HG03571 (cell line): ENCODE data around the gene CLIP2.
"Not testable (repeated sequence)": the region's sequence is repeated elsewhere in the genome, so short reads cannot be mapped to it uniquely, and the experiment has no call there.

Source experiments
- ATAC-seq: cut with Tn5 transposase; IDR thresholded peaks from one replicate; pipeline ENCODE4 v1.9.1; 2021; ENCODE audit not compliant: unreplicated experiment

CLIP2 gene

DNA sequence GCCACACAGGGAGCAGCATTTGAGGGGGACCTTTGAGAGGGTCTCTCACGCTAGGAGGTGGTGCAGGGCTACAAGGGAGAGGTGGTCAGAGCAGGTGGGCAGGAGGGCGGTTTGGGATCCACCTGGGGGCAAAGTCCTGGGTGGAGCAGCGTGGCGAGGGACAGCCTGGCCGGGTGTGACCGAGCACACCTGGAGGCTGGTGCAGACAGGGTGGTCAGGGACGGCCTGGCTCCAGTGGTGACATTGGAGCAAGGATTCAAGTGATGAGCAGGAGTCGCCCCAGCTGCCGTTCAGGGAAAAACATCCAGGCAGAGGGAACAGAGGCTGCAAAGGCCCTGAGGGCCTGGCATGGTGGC lies 36.0 kb downstream of the CLIP2 start:
- no peak for ATAC-seq

DNA sequence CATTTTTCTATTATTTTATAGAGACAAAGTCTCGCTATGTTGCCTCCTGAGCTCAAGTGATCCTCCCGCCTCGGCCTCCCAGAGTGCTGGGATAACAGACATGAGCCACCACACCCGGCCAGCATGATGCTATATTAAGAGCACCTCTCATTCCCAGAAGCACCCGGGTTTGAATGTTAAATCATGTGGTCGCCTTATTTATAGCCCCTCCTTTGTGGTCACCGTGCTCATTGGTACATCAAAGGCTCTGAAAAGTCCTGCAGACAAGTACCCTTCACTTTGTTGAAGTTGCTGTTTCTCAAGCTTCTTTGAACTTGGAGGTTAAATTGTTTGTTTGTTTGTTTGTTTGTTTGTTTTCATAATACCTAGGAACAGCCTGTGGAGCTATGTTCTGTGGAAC lies 40.0 kb downstream of the CLIP2 start:
- no peak for ATAC-seq

DNA sequence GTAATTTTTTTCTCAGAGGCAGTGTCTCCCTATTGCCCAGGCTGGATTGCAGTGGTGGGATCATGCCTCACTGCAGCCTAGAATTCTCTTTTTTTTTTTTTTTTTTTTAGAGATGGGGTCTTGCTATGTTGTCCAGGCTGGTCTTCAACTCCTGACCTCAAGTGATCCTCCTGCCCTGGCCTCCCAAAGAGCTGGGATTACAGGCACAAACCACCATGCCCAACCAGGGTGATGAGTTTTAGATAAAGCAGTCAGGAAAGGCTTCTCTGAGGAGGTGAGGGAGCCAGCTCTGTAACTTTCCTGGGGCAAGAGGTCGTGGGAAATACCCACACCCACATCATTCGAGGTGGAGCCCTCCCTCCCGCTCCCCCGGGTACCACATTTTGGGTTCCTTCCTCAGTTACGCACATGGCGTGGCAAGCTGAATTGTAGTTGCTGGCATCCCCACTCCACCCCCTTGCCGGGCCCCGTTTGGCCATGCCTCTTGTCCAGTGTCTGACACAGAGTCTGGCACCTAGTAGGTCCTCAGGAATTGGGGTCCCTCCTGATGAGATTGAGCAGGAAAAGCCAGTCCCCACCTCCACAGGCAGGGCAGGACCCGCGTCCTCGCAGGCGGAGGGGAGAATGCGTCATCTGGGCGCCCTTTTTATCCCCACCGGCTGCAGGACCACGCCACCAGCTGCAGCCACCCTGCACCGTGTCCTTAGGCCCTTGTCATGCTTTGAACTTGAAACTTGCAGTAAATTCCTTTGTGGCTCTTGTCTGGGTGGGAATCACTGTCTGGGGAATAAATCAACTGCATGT lies 43.4 kb downstream of the CLIP2 start:
- no peak for ATAC-seq

DNA sequence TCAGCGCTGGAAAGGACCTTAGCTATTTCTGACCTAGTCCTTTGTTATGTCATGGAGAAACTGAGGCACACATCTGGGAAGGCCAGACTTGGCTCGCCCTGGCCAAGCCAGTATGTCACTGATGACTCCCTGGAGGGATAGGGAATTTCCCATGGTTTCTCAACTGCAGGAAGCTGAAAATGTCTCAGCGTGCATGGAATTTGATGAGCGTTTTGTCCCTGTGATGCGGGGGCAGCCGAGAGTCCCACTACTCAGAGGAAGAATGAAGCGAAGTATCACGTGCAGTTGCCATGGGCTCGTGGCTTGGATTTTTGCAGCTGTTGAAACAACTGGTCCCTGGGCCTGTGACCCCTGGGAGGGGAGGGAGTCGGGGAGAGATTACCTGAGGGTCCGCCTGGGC lies 44.8 kb downstream of the CLIP2 start:
- no peak for ATAC-seq

DNA sequence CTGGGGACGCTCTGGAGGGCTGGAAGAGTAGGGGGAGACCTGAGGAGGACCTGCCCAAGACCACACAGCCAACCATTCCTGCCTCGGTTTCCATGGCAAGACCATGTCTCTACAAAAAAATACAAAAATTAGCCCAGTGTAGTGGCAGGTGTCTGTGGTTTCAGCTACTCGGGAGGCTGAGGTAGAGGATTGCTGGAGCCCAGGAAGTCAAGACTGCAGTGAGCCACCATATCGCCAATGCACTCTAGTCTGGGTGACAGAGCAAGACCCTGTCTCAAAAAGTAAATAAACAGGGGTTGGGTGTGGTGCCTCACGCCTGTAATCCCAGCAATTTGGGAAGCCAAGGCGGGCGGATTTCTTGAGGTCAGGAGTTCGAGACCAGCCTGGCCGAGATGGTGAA lies 48.7 kb downstream of the CLIP2 start:
- ATAC-seq, result no peak

DNA sequence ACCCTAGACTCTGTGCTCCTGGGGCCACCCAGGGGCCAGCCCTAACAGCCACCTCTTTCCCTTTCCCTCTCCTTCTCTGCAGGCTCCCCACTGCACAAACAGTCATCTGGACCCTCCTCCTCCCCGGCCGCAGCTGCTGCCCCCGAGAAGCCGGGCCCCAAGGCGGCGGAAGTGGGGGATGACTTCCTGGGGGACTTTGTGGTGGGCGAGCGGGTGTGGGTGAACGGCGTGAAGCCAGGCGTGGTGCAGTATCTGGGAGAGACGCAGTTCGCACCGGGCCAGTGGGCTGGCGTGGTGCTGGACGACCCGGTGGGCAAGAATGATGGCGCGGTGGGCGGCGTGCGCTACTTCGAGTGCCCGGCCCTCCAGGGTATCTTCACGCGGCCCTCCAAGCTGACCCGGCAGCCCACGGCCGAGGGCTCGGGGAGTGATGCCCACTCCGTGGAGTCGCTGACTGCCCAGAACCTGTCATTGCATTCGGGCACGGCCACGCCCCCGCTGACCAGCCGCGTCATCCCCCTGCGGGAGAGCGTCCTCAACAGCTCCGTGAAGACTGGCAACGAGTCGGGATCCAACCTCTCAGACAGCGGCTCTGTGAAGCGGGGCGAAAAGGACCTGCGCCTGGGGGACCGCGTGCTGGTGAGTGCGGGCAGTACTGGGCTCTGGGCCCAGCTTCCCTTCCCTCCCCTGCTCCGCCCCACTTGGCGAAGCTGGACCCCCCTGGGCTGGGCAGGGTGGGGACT lies 49.3 kb downstream of the CLIP2 start:
- ATAC-seq, result no peak

DNA sequence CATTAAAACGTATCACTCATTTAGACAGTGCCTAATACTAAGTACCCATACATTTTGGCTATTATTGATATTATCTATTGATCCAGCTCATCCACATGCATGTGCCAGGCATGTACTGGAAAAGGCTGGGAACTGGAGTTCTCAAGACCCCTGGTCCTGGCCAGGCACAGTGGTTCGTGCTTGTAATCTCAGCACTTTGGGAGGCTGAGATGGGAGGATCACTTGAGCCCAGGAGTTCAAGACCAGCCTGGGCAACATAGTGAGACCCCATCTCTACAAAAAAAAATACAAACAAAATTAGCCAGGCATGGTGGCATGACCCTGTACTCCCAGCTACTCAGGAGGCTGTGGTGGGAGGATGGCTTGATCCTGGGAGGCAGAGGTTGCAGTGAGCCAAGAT lies 50.4 kb downstream of the CLIP2 start:
- ATAC-seq, result not testable (repeated sequence)

DNA sequence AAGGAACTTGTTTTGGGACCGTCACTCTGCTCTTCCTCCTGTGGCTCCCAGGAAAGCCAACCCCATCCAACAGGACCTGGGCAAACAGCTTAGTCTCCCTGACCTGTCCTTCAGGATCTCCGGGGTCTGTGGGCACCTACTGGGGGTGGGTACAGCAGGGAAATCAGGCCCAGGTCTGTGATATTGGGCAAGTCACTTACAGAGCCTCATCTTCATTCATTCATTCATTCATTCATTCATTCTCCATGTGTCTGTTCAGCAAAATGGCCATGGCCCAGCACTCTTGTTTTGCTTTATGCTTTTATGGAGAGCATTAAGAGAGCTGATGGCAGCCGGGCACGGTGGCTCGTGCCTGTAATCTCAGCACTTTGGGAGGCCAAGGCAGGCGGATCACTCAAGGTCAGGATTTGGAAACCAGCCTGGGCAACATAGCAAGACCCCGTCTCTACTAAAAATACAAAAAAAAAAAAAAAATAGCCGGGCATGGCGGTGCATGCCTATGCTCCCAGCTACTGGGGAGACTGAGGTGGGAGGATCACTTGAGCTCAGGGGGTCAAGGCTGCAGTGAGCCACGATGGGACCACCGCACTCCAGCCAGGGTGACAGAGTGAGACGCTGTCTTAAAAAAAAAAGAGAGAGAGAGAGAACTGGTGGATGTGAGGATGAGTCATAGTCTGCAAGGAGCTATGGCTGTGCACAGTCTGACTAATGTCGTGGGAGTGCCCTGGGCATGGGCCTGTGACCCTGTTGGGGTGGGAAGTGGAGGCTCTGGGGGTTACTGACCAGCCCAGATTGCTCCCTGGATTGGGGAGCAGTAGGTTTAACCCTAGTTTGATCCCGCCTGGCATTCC lies 54.3 kb downstream of the CLIP2 start:
- ATAC-seq, result no peak

DNA sequence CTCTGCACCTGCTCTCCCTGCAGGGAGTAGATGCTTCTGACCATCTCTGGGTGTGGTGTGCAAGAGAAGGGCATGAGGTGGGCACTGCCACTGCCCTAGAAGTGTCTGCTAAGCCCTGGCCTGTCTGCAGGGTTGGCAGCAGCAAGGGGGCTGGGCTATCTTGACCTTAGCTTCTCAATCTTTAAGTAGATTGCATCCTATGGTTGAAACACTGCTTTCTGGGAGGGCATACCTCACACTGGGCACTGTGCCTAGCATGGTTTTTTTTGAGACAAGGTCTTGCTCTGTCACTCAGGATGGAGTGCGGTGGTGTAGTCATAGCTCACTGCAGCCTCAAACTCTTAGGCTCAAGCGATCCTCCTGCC lies 54.9 kb downstream of the CLIP2 start:
- ATAC-seq, result no peak

DNA sequence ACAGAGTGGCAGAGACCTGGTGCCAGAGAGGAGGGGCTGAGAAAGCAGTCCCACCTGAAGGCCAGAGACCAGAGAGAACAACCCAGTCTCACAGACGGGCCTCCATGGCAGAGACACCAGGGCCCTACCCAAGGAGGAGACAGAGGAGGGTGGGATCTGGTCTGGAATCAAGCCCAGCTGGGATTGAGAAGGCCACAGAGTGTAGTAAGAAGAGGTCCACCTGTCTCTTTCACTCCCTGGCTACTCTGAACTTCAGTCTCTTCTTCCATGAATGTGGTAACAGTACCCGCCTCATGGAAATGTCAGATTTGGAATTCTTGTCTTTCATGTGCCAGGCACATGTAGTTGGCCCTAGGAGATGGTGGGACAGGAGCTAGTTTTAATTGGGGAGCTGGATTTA lies 55.6 kb downstream of the CLIP2 start:
- ATAC-seq, result no peak

DNA sequence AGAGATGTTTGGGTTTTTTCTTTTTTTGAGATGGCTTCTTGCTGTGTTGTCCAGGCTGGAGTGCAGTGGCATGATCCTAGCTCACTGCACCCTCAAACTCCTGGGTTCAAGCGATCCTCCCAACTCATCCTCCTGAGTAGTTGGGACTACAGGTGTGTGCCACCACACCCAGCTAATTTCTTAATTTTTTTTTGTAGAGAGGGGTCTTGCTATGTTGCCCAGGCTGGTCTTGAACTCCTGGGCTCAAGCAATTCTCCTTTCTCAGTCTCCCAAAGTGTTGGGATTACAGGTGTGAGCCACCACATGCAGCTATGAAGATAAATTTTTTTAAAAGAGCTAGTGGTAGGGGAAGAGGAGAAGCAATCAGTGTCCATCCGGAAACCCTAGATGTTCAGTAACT lies 56.8 kb downstream of the CLIP2 start:
- ATAC-seq, result no peak

DNA sequence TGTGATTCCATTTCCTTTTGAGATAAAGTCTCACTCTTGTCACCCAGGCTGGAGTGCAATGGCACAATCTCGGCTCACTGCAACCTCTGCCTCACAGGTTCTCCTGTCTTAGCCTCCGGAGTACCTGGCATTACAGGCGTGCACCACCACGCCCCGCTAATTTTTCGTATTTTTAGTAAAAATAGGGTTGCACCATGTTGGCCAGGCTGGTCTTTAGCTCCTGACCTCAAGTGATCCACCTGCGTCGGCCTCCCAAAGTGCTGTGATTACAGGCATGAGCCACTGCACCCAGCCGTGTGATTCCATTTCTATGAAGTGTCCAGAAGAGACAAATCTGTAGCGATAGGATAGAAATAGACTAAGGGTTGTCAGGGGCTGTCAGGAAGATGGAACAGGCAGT lies 60.4 kb downstream of the CLIP2 start:
- no peak for ATAC-seq

DNA sequence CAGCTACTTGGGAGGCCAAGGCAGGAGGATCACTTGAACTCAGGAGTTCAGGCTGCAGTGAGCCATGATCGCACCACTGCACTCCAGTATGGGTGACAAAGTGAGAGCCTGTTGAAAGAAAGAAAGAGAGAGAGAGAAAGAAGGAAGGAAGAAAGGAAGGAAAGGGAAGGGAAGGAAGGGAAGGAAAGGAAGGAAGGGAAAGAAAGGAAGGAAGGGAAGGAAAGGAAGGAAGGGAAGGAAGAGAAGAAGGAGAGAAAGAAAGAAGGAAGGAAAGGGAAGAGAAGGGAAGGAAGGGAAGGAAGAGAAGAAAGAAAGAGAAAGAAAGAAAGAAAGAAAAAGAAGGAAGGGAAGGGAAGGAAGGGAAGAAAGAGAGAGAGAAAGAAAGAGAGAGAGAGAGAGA lies 61.5 kb downstream of the CLIP2 start:
- ATAC-seq, result no peak

DNA sequence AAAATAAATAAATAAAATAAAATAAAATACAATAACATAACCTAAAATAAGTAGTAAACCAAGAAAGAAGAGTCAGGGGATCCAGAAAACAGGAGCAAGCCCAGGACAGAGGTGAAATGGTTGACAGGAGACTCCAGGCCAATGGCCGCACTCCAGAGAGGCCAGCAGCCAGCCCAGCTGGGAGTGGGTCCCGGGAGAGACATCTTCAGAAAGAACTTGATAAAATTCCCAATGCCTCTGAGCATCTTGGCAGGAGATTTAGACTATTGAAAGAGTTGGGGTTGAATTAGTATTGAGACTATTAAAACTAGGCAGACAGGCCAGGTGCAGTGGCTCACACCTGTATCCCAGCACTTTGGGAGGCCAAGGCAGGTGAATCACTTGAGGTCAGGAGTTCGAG lies 62.6 kb downstream of the CLIP2 start:
- no peak for ATAC-seq

DNA sequence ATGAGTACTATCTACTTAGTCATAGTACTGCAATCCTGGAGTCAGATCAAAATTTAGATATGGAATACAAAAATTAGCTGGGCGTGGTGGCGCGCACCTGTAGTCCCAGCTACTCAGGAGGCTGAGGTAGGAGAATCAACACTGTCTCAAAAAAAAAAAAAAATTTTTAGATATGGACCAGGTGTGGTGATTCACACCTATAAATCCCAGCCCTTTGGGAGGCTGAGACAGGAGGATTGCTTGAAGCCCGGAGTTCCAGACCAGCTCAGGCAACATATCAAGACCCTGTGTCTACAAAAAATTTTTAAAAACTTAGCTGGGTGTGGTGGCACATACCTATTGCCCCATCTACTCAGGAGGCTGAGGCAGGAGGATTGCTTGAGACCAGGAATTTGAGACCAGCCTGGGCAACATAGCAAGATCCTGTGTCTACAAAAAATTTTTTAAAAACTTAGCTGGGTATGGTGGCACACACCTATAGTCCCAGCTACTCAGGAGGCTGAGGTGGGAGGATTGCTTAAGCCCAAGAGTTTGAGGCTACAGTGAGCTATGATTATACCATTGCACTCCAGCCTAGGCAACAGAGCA lies 63.4 kb downstream of the CLIP2 start:
- ATAC-seq, result not testable (repeated sequence)

DNA sequence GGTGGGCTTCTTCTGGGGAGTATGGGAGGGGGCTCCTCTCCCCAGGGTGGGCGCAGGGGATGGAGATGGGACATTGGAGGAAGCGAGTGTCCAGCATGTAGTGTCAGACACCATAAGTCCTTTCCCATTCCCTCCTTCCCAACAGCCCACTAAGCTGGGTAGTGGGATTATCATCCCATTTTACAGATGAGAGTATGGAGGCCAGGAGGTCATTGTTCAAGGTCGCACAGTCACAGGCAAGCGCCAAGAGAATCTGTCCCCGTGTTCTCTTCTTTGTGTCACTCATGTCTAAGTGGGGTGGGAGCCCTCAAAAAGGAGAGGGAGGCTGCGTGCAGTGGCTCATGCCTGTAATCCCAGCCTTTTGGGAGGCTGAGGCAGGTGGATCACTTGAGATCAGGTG lies 64.8 kb downstream of the CLIP2 start:
- no peak for ATAC-seq

DNA sequence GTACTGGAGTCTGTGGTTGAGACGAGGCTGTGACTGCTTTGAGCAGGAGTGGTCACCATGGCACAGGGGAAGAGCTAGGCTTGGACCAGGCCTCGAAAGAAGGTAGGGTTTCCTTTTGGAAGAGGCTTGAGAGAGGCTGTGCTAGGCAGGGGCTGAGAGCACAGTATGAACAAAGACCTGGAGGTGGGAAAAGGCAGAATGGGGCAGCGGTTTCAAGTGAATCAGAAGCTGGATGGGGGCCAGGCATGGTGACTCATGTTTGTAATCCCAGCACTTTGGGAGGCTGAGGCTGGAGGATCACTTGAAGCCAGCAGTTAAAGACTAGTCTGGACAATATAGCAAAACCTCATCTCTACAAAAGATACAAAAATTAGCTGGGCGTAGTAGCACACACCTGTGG lies 65.9 kb downstream of the CLIP2 start:
- no peak for ATAC-seq

DNA sequence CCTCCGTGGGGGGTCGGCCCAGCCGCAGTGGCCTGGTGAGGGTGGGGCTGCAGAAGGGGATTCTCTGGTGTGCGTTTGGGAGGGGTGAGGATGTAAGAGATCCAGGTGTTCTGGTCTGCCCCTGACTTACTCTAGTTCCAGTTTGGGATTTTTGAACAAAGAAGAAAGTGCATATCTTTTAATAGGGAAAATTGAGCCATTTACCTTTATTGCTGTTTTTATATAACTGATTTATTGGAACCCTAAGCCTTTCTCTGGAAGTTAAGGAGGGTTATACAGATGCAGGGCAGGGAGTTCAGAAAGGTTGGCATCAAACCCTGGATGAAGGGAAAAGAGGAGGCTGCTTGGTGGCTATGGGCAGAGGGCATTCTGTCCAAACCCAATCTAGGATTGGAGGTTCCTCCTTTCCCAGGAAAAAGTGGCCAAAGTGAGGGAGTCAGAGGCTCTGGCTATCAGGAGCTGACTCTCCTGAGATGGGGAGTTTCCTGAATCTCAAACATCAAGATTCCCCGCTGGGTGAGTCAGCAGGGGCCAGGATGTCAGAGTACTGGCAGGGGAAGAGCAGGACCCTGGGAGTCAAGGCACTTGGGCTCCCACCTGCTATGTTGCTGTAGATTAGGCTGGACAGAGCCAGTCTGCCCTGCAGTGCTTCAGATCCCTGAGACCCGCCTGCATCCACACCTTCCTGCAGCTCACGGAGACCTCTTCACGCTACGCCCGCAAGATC lies 67.5 kb downstream of the CLIP2 start:
- no peak for ATAC-seq

DNA sequence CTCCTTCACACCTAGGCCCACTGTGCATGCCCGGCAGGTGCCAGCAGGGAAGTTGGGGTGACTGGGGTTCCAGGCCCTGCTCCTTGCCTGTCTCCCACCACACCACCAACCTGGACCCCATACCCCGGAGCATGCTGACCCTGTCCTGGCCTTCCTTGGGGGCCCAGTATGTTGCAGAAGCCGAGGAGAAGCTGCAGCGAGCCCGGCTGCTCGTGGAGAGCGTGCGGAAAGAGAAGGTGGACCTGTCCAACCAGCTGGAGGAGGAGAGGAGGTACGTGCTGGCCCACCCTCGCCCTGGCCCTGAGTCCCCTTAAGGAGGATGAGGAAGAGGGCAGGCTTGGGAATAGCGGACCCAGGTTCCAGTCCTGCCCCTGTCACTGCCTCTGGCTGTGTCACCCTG lies 70.8 kb downstream of the CLIP2 start:
- ATAC-seq, result no peak

DNA sequence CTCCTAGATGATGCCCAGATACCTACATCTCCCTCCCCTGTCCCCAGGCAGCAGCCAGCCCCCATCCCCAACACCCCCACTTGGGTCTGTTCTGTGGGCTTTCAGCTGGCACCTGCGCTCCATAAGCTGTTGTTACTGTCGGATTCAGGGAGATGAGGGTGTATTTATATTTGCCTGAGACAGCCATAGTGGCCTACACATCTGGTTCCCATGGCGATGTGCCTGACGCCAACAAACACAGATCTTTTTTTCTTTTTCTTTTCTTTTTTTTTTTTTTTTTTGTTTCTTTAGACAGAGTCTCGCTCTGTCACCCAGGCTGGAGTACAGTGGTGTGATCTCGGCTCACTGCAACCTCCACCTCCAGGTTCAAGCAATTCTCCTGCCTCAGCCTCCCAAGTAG lies 73.1 kb downstream of the CLIP2 start:
- ATAC-seq, result no peak

DNA sequence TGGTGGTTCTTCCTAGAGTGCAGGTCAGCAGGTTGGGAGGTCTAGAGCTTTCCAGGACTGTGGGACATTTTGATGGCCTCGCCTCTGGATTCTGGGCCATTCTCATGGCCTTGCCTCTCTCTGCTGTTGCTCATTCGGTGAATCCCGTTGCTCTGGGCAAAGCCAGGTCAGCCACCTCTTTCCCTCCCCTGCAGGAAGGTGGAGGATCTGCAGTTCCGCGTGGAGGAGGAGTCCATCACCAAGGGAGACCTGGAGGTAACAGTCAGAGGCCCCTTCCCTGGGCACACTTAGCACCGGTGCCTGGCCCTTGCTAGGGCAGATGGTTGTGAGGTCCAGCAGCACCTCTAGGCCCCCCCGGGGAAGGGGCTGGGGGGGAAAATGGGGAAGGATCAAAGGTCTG lies 74.9 kb downstream of the CLIP2 start:
- no peak for ATAC-seq
